ENCODE results near the gene OR8B4. TPM values are rescaled to one million over a fixed set of nuclear protein-coding genes. Genes with fewer than 3 reads are reported as not detected.

OR8B4 gene
- total and polyA plus RNA-seq, 8 donors: not detected

- intact Hi-C loops (cut with DNase I): no loop called here
- H3K4me3 ChIP-seq: no peak overlapping the region
- no peaks in the 10 kb centered on the region for H3K4me1 ChIP-seq
- H3K27me3 ChIP-seq: no peaks in the 10 kb centered on the region
- ATAC-seq (no peak), DNase-seq (peak in 1 of 4 donors; percentile 8)
- H3K27ac ChIP-seq: no peak overlapping the region
- no peak for TF ChIP-seq CTCF (IDR thresholded peaks at IDR 0.05)
- no peaks in the 10 kb centered on the region for H3K36me3 ChIP-seq
- no peaks in the 10 kb centered on the region for H3K9me3 ChIP-seq
These were observed 16.8 kb upstream of the OR8B4 start for GRCh38 chr11:124441519-124441918.

- Histone ChIP-seq H3K9me3 (no peaks in the 10 kb centered on the region), H3K27ac (no peak overlapping the region), H3K27me3 (no peaks in the 10 kb centered on the region), H3K4me3 (no peak overlapping the region), H3K4me1 (no peaks in the 10 kb centered on the region), H3K36me3 (no peaks in the 10 kb centered on the region)
- ATAC-seq: no peak
- peak in 1 of 4 donors; percentile 33 for DNase-seq
- TF ChIP-seq CTCF (IDR thresholded peaks at IDR 0.05): no peak
- intact Hi-C loops (cut with DNase I): no loop called here
These were observed 16.4 kb upstream of the OR8B4 start for GRCh38 chr11:124441081-124441480.

GRCh38 chr11:124440608-124441007 is 15.9 kb upstream of the OR8B4 start:
- intact Hi-C loops (cut with DNase I): no loop called here
- TF ChIP-seq CTCF (IDR thresholded peaks at IDR 0.05): no peak
- DNase-seq (no peak), ATAC-seq (no peak)
- no peaks in the 10 kb centered on the region for H3K27me3 ChIP-seq
- H3K4me1 ChIP-seq: no peaks in the 10 kb centered on the region
- no peak overlapping the region for H3K27ac ChIP-seq
- no peaks in the 10 kb centered on the region for H3K9me3 ChIP-seq
- H3K4me3 ChIP-seq: no peak overlapping the region
- H3K36me3 ChIP-seq: no peaks in the 10 kb centered on the region

GRCh38 chr11:124434699-124435098 is 10.0 kb upstream of the OR8B4 start:
- DNase-seq (no peak), ATAC-seq (no peak)
- Histone ChIP-seq H3K4me3 (no peak overlapping the region), H3K27ac (no peak overlapping the region), H3K27me3 (no peaks in the 10 kb centered on the region), H3K36me3 (no peaks in the 10 kb centered on the region), H3K4me1 (no peaks in the 10 kb centered on the region), H3K9me3 (peaks cover 0 to 4% of the 10 kb centered on the region in 2 donors)
- intact Hi-C loops (cut with DNase I): no loop called here
- no peak for TF ChIP-seq CTCF (IDR thresholded peaks at IDR 0.05)

GRCh38 chr11:124429599-124429998 is 4.9 kb upstream of the OR8B4 start:
- Histone ChIP-seq H3K36me3 (no peaks in the 10 kb centered on the region), H3K9me3 (peaks cover 0 to 13% of the 10 kb centered on the region in 2 donors), H3K4me3 (no peak overlapping the region), H3K4me1 (no peaks in the 10 kb centered on the region), H3K27me3 (no peaks in the 10 kb centered on the region), H3K27ac (no peak overlapping the region)
- intact Hi-C loops (cut with DNase I): no loop called here
- ATAC-seq: no peak
- DNase-seq: no peak
- no peak for TF ChIP-seq CTCF (IDR thresholded peaks at IDR 0.05)

All from left lung (tissue), 10 donors.